Stimulated activated CD4-positive, alpha-beta T cell treated with anti-CD3 and anti-CD28 coated beads, TNF-alpha, amount 100 ng/mL, for 48 hours (primary cell): ENCODE measurements around the gene ELAVL3.
"Not testable (repeated sequence)": the region's sequence is repeated elsewhere in the genome, so short reads cannot be mapped to it uniquely, and the experiment has no call there.

Experiments used
- DNase-seq, 3 donors: peaks; one replicate each; pipeline ENCODE4 v3.0.0-alpha.2; 2020; ENCODE audit warnings: low read depth in 3 of 3

The ELAVL3 gene

DNA sequence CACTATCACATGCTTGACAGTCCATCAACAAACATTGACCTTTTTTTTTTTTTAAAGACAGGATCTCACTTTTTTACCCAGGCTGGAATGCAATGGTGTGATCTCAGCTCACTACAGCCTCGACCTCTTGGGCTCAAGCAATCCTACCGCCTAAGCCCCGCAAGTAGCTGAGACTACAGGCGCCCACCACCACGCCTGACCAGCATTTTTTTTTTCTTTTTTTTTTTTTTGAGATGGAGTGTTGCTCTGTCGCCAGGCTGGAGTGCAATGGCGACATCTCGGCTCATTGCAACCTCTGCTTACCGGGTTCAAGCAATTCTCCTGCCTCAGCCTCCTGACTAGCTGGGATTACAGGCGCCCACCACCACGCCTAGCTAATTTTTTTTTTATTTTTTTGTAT lies 21.9 kb downstream of the ELAVL3 start:
- DNase-seq = not testable (repeated sequence)

DNA sequence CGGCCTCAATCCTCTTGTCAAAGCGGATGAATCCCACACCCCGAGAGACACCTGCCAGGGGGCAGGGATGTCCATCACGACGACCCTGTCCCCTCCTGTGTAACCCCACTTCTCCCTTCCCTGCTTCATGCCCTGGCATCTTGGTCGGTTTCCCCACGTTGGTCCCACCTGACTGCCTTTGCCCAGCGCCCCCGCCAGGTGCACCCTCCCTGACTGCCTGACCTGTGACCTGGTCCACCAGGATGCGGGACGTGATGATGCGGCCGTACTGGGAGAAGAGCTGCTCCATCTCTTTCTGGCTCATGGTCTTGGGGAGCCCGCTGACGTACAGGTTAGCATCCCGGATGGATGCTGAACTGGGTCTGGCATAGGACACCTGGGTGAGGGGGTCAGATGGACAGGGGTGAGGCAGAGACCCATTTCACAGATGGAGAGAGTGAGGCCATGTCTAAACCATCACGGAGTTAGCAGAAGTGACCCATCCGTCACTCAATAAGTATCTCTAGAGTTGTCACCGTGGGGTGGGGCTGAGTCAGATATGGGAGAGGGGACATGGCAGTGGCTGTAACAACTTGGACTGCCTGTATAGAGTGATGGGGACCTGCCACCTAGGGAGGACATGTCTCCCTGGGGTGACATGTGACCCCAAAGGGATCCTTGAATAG lies 22.5 kb downstream of the ELAVL3 start:
- no peak for DNase-seq

DNA sequence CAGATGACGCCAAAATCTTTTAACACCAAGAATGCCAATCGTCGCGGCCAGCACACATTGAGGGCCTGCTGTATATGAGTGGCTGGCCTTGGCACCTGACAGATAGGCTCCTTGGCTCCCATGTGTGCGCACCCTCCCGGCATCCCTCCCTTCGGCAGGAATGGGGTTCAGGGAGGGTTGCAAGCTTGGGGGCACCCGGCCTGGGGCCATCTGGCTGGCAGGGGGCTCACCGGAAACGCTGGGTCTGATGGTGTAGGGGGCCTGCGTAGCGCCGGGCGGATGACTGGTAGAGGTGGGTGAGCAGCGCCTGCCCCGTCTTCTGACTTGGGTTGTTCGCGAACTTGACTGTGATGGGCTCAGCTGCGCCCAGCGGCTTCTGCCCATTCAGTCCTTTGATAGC lies 23.0 kb downstream of the ELAVL3 start:
- DNase-seq = no peak

DNA sequence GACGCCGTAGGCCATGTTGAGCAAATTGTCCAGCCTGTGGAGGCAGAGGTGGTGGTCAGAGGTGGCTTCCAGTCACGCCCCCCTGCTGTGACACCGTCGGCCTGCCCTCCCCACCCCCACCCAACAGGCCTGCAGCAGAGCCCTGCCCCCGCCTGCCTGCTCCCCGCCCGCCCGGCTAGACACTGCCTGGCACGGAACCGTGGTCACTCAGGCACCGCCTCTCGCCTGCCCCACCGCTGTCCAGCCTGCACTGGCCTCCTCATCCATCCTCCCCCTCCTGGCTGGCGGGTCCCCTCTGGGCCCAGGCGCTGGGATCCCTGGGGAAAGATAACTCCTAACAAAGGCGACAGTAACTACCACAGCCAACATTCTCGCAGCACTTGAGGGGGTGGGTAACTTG lies 23.7 kb downstream of the ELAVL3 start:
- DNase-seq = no peak

DNA sequence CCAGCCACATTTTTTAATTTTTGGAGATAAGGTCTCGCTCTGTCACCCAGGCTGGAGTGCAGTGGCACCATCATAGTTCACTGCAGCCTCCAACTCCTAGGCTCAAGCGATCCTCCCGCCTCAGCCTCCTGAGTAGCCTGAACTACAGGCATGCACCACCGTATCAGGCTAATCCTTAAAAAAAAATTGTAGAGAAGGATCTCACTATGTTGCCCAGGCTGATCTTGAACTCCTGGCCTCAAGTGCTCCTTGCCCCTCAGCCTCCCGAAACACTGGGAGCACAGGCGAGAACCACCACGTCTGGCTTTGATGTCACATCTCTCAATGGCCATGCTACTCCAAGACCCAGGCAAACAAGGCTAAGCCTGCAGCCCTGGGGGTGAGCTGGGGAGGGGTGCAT lies 24.2 kb downstream of the ELAVL3 start:
- DNase-seq = no peak

DNA sequence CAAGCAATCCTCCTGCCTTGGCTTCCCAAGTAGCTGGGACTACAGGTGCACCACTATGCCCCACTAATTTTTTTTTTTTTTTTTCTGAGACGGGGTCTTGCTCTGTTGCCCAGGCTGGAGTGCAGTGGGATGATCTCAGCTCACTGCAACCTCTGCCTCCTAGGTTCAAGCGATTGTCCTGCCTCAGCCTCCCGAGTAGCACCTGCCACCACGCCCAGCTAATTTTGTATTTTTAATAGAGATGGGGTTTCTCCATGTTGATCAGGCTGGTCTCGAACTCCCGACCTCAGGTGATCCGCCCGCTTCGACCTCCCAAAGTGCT lies 25.7 kb downstream of the ELAVL3 start:
- not testable (repeated sequence) for DNase-seq

DNA sequence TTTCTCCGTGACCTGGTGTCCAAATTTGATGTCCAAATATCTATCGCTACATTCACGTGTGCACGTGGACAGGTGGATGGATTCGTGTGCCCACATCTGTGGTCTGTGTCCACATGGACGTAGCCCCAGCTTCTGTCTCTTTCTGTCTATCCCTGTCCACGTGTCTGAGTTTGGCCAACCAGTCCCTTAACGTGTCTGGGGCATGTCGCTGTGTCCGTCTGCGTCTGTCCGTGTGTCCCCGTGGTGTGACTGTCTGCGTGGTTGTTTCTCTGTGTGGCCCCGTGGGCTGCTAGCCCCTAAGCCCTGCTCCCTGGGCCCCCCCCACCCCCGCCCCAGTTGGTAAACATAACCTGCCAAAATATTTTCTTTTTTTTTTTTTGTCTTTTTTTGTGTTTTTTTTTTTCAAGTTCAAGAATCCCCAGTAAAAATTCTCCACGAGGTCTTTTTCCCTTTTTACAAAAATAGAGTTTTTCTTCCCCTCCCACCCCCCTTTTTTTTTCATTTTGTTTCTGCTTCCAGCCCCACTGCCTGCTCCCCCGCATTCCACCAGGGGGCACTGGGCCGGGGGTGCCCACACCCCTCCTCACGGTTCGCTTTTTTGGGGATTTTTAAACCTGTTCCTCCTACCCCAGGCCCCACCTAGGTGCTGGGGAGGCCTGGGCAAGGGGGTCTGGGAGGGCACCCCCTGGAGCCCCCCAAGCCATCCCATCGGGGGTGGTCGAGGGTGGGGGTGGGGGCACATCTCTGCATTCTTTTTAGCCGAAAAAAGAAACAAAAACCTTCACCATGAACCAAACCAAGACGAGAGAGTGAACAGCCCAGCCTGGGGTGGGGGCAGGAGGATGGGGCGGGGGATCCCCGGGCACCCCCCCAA lies 27.1 kb downstream of the ELAVL3 start:
- DNase-seq = no peak

DNA sequence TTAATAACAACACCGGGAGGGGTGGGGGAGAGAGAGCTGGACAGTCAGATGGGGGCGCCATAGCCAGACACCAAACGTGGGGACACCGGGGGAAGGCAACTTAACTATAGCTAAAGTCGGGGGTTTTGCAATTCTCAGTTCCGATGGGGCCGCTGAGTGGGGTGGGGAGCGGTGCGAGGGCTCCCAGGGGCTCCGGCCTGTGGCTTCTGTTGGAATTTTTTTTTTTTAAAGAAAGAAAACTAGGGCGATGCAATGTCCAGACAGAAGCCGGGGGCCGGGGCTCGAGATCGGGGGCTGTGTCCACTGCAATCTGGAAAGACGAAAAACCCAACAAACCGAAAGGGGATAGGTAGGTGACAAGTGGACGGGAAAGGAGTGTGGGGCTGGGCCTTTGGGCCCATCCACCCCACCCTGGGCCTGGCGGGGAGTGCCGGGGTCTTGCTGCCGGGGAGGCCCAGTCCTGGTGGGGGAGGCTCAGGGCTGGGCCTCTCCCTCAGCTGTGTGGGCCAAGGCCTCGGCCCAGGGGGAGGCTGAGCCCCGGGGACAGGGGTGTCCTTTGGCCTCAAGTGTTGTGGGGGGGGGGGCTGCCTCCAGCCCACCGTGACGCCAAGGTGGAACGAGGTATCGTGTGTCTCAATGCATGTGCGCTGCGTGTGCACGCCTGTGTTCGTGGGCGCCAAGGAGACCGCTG lies 28.1 kb downstream of the ELAVL3 start:
- DNase-seq = no peak

DNA sequence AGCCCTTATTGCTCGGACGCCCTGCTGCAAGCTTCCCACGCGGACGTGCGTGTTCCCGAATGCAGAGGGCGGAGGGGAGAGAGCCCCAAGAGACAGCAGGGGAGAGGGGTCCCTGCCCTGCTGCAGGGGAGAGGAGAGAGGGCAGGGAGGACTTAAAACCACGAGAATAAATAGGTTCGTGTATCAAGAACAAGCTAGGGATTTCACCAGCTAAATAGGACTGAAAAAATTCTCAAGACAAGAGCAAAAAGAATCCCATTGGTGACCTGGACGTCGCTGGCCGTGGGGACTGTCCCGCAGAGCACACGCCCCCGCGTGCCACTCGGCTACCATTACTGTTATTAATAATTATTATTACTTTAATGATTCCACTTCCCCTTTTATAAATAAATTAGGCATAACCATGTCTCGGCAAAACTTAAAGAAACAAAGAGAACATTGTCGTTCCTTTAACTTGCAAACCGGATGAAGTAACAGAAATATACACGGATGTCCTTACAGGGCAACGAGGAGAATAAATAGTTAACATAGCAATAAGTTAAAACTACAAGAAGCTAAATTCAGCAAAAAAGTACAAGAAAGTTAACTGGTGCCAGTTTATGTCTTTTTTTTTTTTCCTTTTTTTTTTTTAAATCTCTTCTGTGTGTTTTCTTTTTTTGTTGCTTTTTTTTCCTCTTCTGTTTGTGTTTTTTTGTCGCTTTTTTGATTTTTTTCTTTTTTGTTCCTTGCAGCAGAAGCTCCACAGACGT lies 28.8 kb downstream of the ELAVL3 start:
- DNase-seq = no peak

DNA sequence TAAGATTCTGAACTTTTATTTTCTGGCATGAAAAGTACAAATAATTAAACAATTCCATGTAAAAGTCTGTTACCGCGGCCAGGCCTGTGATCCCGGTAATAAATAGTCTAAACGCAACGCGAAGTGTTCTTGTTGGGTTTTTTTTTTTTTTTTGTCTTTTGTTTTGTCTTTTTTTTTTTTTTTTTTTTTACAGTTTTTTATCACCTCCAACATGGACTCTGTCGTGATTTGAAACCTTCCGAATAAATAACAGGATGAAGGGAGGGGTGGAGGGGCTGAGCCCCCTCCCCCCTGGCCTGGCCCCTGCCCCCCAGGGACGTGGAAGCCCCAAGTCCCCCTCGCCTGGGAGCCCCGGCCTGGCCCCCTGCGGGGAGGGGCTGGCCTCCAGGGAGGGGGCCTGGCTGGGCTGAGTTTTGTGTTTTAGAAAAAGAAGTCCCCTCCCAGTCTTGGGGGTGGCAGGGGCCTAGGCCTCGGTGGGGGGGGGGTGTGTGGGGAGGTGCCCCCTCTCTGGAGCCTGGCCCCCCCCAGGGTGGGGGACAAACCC lies 29.4 kb downstream of the ELAVL3 start:
- DNase-seq = no peak

DNA sequence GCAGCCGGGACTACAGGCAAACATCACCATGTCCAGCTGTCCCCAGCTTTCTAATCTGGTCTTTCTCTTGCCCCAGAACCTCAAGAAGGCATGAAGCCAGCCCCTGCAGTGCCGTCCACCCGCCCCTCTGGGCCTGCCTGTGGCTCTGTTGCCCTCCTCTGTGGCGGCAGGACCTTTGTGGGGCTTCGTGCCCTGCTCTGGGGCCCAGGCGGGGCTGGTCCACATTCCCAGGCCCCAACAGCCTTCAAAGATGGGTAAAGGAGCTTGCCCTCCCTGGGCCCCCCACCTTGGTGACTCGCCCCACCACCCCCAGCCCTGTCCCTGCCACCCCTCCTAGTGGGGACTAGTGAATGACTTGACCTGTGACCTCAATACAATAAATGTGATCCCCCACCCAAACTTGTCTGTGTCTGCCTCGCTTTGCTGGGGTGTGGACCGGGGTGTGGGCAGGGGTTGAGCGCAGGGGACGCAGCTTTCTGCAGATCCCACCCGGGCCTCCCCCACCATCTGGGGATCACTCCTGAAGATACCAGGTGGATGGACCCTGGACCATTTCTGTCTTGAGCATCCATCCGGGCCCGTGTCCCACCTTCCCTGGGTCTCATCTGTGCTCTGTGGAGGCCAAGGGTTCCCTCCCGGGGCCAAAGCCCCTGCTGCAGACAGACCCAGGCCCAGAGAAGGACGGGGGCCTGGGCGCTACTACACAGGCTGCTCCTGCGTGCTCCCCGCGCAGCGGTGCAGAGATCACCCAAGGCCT lies 30.1 kb downstream of the ELAVL3 start:
- DNase-seq = no peak

DNA sequence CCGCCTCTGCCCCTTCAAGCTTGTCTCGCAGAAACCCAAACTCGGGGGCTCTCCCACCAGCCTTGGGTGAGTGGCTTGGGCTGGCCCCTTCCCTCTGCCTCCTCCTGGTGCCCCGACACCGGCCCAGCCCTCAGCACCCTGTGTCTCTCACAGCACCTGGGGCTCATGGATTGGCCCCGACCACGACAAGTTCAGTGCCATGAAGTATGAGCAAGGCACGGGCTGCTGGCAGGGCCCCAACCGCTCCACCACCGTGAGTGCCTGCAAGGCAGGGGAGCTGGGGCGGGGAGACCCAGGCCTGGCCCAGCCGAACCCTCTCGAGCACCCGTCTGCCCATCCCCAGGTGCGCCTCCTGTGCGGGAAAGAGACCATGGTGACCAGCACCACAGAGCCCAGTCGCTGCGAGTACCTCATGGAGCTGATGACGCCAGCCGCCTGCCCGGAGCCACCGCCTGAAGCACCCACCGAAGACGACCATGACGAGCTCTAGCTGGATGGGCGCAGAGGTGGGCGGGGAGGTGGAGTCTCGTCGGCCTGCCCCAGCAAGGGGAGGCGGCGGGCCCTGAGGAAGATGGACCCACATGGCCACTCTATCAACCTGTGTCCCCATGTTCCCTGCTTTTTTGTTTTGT lies 31.8 kb downstream of the ELAVL3 start:
- no peak for DNase-seq

DNA sequence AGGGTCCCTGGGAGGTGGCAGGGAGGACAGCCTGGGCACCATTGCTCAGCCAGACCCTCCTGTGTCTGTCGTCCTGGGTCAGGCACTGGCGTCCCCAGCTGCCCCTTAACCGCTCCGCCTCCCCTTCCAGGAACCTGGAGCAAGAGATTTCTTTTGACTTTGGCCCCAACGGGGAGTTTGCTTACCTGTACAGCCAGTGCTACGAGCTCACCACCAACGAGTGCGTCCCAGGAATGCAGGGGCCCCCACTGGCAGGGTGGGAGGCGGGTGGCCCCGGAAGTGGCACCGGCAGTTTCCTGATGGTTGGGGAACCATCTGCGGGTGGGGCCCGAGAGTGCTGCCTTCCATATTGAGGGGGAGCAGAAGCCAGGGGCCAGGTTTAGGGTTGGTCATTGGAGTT lies 32.4 kb downstream of the ELAVL3 start:
- no peak for DNase-seq

DNA sequence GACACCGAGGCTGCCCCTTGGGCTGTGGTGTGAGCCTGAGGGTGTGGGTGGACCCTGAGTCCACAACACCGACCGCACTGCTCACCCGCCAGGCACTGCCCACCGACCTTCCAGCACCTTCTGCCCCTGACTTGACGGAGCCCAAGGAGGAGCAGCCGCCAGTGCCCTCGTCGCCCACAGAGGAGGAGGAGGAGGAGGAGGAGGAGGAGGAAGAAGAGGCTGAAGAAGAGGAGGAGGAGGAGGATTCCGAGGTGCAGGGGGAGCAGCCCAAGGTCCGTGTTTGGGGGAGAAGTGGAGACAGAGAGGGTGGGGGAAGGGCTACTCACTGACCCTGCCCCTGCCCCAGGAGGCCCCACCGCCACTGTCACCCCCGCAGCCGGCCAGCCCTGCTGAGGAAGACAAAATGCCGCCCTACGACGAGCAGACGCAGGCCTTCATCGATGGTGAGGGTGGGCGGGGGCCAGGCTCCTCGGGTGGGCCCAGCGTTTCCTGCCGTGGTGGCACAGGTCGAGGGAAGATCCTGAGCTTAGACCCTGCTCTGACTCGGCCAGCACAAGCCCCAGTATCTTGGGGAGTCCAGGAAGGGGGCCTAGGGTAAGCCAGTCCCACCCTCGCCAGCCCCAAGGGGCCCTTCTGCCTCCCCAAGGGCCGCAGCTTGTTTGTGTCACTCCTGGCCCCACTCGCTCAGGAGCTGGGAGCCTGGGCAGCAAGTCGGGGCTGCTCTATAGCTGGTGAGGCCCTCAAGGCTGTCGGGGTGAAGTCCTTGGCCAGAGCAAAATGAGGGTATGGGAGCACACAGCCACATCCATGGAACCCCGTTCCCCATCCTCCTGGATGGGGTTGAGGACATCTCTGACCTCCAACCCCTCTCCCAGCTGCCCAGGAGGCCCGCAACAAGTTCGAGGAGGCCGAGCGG lies 33.2 kb downstream of the ELAVL3 start:
- DNase-seq = no peak

DNA sequence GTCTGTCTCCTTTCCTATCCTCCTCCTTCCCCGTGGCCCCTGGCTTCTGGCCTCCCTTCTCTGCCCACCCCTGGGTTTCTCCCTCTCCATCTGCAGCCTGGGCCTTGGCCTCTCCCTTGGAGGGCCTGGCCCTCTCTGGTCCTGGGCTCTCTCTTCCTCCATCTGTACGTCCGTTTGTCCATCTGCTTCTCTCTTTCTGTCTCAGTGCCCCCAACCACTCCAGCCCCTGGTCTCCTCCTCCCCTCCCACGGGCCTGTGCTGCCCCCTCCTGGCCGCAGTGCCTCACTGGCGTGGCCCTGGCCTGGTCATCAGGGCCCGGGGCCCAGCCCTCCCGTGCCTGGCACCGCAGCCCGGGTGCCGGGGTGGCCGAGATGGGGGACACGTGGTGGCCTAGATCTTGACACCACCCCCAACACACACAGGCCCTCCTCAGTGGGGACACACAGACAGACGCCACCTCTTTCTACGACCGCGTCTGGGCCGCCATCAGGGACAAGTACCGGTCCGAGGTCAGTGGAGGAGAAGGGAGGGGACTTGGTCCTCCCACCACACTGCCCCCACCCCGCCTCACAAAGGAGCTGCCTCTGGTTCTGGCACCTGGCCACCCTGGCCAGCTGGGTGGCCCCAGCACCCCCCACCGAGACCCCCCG lies 34.1 kb downstream of the ELAVL3 start:
- peak in 1 of 3 donors; percentile 43 for DNase-seq

DNA sequence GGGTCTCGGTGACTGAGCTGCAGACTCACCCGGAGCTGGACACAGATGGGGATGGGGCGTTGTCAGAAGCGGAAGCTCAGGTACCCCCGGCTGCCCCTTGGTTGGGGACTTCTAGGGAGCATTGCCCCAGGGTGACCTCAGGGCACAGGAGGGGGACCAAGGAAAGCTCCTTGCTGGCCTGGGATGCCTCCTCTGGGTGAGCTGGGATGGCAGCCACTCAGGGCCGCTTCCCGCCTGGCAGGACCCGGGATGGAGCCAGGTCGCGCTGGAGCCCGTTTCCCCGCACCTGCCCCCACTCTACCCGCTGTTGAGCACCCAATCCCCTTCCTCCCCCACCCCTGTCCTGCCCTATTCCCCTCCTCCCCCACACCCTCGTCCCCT lies 34.6 kb downstream of the ELAVL3 start:
- no peak for DNase-seq

DNA sequence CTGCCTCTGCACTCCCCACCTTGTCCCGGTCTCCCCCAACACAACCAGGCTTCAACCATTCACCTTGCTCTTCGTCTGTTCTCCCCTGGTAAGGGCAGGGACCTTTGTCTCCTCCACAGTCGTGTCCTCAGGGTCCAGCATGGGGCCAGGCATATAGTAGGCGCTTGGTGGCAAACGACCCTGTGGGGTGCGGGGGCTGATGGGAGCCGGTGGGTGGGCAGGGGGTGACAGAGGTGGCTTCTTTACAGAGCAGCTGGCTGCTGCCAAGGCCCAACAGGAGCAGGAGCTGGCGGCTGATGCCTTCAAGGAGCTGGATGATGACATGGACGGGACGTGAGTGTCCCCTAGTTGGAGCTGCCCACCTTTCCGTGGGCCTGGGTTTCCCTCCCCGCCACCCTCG lies 35.7 kb downstream of the ELAVL3 start:
- no peak for DNase-seq

DNA sequence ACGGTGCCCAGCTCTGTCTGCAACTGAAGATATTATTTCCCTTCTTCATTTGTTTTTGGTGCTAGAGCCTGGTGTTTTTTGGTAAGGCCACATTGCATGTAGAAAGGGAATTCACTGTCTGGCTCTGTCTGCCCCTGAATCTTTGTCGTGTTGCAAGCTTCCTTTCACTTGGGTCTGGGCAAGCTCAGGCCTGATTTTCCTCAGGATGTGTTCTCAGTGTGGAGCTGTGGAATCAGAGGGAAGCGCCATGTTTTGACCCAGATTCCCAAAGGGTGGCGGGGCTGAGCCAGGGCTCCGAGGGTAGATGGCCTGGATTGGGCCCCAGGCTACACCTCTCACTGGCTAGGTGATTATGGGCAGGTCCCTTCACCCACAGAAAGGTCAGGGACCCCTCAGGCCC lies 36.8 kb downstream of the ELAVL3 start:
- DNase-seq = no peak

DNA sequence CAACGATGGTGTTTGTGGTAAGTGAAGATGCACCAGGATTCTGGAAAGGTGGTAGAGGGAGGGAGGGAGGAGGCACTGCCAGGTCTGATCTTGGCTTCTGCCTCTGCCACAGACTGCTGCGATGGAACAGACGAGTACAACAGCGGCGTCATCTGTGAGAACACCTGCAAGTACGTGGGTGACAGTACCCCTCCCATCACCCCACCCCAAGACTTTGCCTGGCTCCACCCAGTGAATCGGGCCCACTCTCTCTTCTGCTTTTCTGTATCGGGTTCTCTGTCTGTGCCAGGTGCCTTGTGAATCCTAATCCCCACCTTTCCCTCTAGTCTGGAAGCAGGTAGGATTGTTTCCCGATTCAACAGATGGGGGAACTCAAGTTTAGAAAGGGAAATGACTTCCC lies 42.9 kb downstream of the ELAVL3 start:
- no peak for DNase-seq
